OCI-LY1 (cell line): Measurements from ENCODE around the gene GPR26.

ENCODE experiments used
- EZH2 ChIP-seq: fragments of 200-600 bp; sonication (generic), shearing (Covaris generic); IDR thresholded peaks from 2 replicates; pipeline ENCODE4 v1.8.0; 2017; ENCODE audit warnings: borderline replicate concordance, mixed run types, mild to moderate bottlenecking, antibody characterized with exemption, low read length, moderate library complexity, mixed read lengths
- TF ChIP-seq, protein P1 (sequence below): fragments of 200-600 bp; sonication (generic), shearing (Covaris generic); IDR thresholded peaks from 2 replicates; pipeline ENCODE4 v1.5.1; 2017; ENCODE audit warnings: mild to moderate bottlenecking, antibody characterized with exemption, low read length, moderate library complexity, mixed read lengths

DNA sequence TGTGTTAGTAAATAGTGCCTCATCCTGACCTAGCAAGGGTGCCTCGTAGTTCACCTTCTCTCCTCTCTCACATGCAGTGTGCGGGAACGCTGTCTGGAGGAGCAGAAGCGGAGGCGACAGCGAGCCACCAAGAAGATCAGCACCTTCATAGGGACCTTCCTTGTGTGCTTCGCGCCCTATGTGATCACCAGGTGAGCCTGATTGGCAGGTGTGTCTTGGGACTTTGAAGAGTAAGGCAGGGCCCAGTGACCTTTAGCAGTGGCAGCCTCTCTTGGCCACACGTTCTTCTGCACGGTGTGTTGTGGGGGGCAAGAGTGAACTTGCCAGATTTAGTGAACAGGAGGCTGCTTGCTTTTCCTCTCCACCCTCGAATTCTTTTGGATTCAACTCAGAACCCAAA, 8.6 kb downstream of the GPR26 start:
- TF ChIP-seq, protein P1, sequence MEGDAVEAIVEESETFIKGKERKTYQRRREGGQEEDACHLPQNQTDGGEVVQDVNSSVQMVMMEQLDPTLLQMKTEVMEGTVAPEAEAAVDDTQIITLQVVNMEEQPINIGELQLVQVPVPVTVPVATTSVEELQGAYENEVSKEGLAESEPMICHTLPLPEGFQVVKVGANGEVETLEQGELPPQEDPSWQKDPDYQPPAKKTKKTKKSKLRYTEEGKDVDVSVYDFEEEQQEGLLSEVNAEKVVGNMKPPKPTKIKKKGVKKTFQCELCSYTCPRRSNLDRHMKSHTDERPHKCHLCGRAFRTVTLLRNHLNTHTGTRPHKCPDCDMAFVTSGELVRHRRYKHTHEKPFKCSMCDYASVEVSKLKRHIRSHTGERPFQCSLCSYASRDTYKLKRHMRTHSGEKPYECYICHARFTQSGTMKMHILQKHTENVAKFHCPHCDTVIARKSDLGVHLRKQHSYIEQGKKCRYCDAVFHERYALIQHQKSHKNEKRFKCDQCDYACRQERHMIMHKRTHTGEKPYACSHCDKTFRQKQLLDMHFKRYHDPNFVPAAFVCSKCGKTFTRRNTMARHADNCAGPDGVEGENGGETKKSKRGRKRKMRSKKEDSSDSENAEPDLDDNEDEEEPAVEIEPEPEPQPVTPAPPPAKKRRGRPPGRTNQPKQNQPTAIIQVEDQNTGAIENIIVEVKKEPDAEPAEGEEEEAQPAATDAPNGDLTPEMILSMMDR: no peak
- TF ChIP-seq EZH2: no peak
